ENCODE data around the gene FADD. TPM values are rescaled to one million over a fixed set of nuclear protein-coding genes. Genes with fewer than 3 reads are reported as not detected.

The FADD gene
- polyA plus RNA-seq, 2 of the 4 experiments (the other 2 are of a cell fraction): 30.2 to 59.1 TPM

DNA sequence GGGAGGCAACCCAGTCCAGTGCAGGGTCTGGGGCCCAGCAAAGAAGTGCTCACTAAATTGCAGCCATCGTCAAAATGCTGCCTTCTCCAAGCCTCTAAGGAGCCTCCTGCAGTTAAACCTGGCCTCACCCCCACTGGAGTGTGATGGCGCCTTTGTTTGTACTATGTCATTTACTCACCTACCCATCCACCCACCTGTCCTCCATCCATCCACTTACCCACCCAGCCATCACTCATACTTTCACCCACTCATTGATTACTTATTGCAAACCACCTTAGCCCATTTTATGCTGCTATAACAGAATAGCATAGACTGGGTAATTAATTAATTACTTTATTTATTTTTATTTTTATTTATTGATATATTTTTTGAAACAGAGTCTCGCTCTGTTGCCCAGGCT is 38.6 kb downstream of the FADD start:
- TF ChIP-seq, protein P1, sequence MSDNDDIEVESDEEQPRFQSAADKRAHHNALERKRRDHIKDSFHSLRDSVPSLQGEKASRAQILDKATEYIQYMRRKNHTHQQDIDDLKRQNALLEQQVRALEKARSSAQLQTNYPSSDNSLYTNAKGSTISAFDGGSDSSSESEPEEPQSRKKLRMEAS (IDR thresholded peaks at IDR 0.05): no peak
- TF ChIP-seq FOSL2 (IDR thresholded peaks at IDR 0.05): no peak
- TF ChIP-seq FOSL2 (CRISPR knock-in tag; IDR thresholded peaks at IDR 0.05): no peak
- TF ChIP-seq POLR2AphosphoS2 (conservative IDR thresholded peaks at IDR 0.05; ENCODE audit: low read length): no peak
- no peak for TF ChIP-seq EHMT2 (IDR thresholded peaks at IDR 0.05; ENCODE audit: low read depth)
- no peak for TF ChIP-seq ZNF302 (CRISPR knock-in tag; IDR thresholded peaks at IDR 0.05)
- TF ChIP-seq, protein P2, sequence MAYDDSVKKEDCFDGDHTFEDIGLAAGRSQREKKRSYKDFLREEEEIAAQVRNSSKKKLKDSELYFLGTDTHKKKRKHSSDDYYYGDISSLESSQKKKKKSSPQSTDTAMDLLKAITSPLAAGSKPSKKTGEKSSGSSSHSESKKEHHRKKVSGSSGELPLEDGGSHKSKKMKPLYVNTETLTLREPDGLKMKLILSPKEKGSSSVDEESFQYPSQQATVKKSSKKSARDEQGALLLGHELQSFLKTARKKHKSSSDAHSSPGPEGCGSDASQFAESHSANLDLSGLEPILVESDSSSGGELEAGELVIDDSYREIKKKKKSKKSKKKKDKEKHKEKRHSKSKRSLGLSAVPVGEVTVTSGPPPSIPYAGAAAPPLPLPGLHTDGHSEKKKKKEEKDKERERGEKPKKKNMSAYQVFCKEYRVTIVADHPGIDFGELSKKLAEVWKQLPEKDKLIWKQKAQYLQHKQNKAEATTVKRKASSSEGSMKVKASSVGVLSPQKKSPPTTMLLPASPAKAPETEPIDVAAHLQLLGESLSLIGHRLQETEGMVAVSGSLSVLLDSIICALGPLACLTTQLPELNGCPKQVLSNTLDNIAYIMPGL (CRISPR knock-in tag; IDR thresholded peaks at IDR 0.05; ENCODE audit: borderline replicate concordance): no peak
- no peak for TF ChIP-seq POLR2A (IDR thresholded peaks at IDR 0.05; ENCODE audit: low read length)
- no peak for TF ChIP-seq MYC (IDR thresholded peaks at IDR 0.05; ENCODE audit: borderline replicate concordance, low read length)
- no peak for TF ChIP-seq HOXB13 (CRISPR knock-in tag; IDR thresholded peaks at IDR 0.05; ENCODE audit: low read depth)
- FAIRE-seq (no peak), ATAC-seq (no peak), DNase-seq (ENCODE audit: low read depth in 1 of 2, low spot score in 1 of 2) (no peak)
- no peak overlapping the region for H3K4me2 ChIP-seq
- no peak overlapping the region for H3K27ac ChIP-seq
- 86% methylated on average over 3 of the region's 3 CpGs for WGBS (ENCODE audit: missing lambda C conversion rate)
- CTCF ChIA-PET: interaction anchor here (1.4 kb wide), 1 partner anchor 49 kb away, joined by 4 read pairs; no protein-coding TSS in a partner anchor
- peaks cover 19% of the 10 kb centered on the region for H3K4me1 ChIP-seq
- no peaks in the 10 kb centered on the region for H3K9me3 ChIP-seq
- POLR2A ChIA-PET: no interaction called here
- H3K4me3 ChIP-seq: no peak overlapping the region

DNA sequence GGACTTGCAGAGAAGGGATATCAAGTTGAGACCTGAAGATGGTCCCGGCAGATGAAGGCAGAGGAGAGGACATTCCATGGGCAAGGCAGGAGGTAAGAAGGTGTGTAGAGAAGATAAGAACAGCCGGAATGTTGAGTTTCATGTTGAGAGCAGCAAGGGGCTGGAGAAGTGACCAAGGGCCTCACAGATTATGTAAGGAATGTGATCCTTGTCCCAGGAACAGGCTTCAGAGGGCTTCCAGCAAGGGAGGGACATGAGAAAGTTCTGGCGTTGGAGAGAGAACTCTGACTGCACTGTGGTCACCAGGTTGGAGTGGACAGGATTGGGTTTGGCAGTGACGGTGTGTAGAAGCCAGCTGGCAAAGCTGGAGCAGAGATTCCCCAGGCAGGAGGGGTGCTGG is 39.8 kb downstream of the FADD start:
- TF ChIP-seq, protein P3, sequence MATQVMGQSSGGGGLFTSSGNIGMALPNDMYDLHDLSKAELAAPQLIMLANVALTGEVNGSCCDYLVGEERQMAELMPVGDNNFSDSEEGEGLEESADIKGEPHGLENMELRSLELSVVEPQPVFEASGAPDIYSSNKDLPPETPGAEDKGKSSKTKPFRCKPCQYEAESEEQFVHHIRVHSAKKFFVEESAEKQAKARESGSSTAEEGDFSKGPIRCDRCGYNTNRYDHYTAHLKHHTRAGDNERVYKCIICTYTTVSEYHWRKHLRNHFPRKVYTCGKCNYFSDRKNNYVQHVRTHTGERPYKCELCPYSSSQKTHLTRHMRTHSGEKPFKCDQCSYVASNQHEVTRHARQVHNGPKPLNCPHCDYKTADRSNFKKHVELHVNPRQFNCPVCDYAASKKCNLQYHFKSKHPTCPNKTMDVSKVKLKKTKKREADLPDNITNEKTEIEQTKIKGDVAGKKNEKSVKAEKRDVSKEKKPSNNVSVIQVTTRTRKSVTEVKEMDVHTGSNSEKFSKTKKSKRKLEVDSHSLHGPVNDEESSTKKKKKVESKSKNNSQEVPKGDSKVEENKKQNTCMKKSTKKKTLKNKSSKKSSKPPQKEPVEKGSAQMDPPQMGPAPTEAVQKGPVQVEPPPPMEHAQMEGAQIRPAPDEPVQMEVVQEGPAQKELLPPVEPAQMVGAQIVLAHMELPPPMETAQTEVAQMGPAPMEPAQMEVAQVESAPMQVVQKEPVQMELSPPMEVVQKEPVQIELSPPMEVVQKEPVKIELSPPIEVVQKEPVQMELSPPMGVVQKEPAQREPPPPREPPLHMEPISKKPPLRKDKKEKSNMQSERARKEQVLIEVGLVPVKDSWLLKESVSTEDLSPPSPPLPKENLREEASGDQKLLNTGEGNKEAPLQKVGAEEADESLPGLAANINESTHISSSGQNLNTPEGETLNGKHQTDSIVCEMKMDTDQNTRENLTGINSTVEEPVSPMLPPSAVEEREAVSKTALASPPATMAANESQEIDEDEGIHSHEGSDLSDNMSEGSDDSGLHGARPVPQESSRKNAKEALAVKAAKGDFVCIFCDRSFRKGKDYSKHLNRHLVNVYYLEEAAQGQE (IDR thresholded peaks at IDR 0.05): no peak
- TF ChIP-seq, protein P4, sequence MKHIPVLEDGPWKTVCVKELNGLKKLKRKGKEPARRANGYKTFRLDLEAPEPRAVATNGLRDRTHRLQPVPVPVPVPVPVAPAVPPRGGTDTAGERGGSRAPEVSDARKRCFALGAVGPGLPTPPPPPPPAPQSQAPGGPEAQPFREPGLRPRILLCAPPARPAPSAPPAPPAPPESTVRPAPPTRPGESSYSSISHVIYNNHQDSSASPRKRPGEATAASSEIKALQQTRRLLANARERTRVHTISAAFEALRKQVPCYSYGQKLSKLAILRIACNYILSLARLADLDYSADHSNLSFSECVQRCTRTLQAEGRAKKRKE (CRISPR knock-in tag; IDR thresholded peaks at IDR 0.05; ENCODE audit: low read depth): no peak
- TF ChIP-seq CBX8 (IDR thresholded peaks at IDR 0.05) (no peak), JUN (IDR thresholded peaks at IDR 0.05) (no peak), RCOR1 (IDR thresholded peaks at IDR 0.05; ENCODE audit: low read depth, low read length) (no peak), CBX2 (IDR thresholded peaks at IDR 0.05; ENCODE audit: borderline replicate concordance, low read depth) (no peak), JUNB (IDR thresholded peaks at IDR 0.05) (no peak), RNF2 (IDR thresholded peaks at IDR 0.05; ENCODE audit: borderline replicate concordance, low read depth) (no peak), RARB (CRISPR knock-in tag; IDR thresholded peaks at IDR 0.05) (no peak)
- TF ChIP-seq, protein P5, sequence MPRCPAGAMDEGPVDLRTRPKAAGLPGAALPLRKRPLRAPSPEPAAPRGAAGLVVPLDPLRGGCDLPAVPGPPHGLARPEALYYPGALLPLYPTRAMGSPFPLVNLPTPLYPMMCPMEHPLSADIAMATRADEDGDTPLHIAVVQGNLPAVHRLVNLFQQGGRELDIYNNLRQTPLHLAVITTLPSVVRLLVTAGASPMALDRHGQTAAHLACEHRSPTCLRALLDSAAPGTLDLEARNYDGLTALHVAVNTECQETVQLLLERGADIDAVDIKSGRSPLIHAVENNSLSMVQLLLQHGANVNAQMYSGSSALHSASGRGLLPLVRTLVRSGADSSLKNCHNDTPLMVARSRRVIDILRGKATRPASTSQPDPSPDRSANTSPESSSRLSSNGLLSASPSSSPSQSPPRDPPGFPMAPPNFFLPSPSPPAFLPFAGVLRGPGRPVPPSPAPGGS (IDR thresholded peaks at IDR 0.05): no peak
- TF ChIP-seq, protein P6, sequence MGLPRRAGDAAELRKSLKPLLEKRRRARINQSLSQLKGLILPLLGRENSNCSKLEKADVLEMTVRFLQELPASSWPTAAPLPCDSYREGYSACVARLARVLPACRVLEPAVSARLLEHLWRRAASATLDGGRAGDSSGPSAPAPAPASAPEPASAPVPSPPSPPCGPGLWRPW (IDR thresholded peaks at IDR 0.05): no peak
- TF ChIP-seq, protein P2 (CRISPR knock-in tag; IDR thresholded peaks at IDR 0.05; ENCODE audit: borderline replicate concordance): no peak
- FAIRE-seq: no peak
- ATAC-seq: no peak
- Histone ChIP-seq H3K27ac (peak overlapping the region in 1 of 2 experiments; percentile 71; a peak in 3 of 6 replicates), H3K4me1 (peaks cover 25% of the 10 kb centered on the region), H3K4me3 (no peak overlapping the region), H3K4me2 (no peak overlapping the region), H3K9me3 (no peaks in the 10 kb centered on the region)
- DNase-seq (ENCODE audit: low read depth in 1 of 2, low spot score in 1 of 2): no peak
- CTCF ChIA-PET: interaction anchor here (1.4 kb wide), 1 partner anchor 328 kb away, joined by 4 read pairs; no protein-coding TSS in a partner anchor
- POLR2A ChIA-PET: no interaction called here
- WGBS (ENCODE audit: missing lambda C conversion rate): 93% methylated on average over 4 of the region's 4 CpGs

All from A549 (cell line).